Measurements from ENCODE around the gene PCDH1.

DNA sequence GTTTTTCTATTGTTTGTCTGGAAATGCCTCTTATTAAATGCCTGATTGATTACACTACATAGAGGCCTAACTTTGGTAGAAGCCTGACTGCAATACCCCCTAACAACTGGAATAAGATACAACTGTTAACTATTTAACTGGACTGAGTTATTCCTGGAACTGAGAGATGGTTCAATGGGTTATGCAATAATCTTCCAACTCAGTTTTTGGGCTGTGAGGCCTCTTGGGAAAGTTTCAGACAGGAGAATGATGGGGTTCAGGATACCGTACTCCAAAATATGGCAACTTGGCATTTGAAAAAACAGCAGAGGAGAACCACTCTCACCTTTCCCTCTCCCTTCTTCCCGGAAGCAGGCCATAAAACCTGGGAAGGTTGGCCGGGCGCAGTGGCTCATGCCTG is 19.2 kb upstream of the PCDH1 start:
- TF ChIP-seq, protein P1, sequence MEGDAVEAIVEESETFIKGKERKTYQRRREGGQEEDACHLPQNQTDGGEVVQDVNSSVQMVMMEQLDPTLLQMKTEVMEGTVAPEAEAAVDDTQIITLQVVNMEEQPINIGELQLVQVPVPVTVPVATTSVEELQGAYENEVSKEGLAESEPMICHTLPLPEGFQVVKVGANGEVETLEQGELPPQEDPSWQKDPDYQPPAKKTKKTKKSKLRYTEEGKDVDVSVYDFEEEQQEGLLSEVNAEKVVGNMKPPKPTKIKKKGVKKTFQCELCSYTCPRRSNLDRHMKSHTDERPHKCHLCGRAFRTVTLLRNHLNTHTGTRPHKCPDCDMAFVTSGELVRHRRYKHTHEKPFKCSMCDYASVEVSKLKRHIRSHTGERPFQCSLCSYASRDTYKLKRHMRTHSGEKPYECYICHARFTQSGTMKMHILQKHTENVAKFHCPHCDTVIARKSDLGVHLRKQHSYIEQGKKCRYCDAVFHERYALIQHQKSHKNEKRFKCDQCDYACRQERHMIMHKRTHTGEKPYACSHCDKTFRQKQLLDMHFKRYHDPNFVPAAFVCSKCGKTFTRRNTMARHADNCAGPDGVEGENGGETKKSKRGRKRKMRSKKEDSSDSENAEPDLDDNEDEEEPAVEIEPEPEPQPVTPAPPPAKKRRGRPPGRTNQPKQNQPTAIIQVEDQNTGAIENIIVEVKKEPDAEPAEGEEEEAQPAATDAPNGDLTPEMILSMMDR (conservative IDR thresholded peaks at IDR 0.05; ENCODE audit: low read length) = no peak
- no peak for TF ChIP-seq EZH2phosphoT487 (IDR thresholded peaks at IDR 0.05; ENCODE audit: borderline replicate concordance)
